HepG2 (cell line): ENCODE measurements around the gene KIAA1191. TPM values are rescaled to one million over a fixed set of nuclear protein-coding genes. Genes with fewer than 3 reads are reported as not detected.

Source experiments
- ATAC-seq: fragments of 200-7000 bp; cut with Tn5 transposase; 3 replicates; pipeline ENCODE4 v1.9.1; 2020; ENCODE audit warnings: mild to moderate bottlenecking, moderate library complexity
- BruUV-seq: library from RNA; stranded (reverse); fragments of 400-500 nt; replicated peaks from 2 replicates; lab custom pipeline; 2021; lab: Mats Ljungman, UMichigan
- CTCF ChIA-PET: fragments of 300-600 bp; formaldehyde crosslinking; extraction: SDS; loops from one replicate; lab custom pipeline; 2021; ENCODE audit warnings: low total read pairs, inconsistent platforms, low intra/inter-chr PET ratio; lab: Yijun Ruan, JAX
- POLR2A ChIA-PET: fragments of 350-600 bp; sonication (Branson Sonifier 250); formaldehyde crosslinking; loops from one replicate; lab custom pipeline; 2020; ENCODE audit warnings: antibody characterized with exemption, inconsistent platforms; lab: Yijun Ruan, JAX
- DNase-seq: peaks from one replicate; pipeline ENCODE4 v3.0.0-alpha.2; 2015; ENCODE audit warnings: low spot score
- FAIRE-seq: peaks from 3 replicates; lab custom pipeline; 2011; peaks lifted over from hg19 to GRCh38; lab: Jason Lieb, UNC
- H2AFZ ChIP-seq: one replicate; pipeline ENCODE4 v1.6.1; 2011; ENCODE audit warnings: low read length, inconsistent platforms
- H3K27ac ChIP-seq: fragments of 300-600 bp; 3 replicates; pipeline ENCODE4 v1.8.0; 2011; ENCODE audit warnings: mixed run types, mild to moderate bottlenecking, mixed read lengths, low read length, inconsistent platforms; ENCODE audit not compliant: insufficient read depth; ENCODE audit errors: extremely low read length
- H3K27me3 ChIP-seq, 2 experiments: fragments of 200-600 bp in 1 of 2; 2 replicates in 1 of 2; 3 replicates in 1 of 2; pipeline versions ENCODE4 v1.6.0 to v1.8.0; 2011; ENCODE audit warnings: low read length in 2 of 2, mild to moderate bottlenecking in 2 of 2, moderate library complexity in 2 of 2, inconsistent platforms in 1 of 2; ENCODE audit not compliant: insufficient read depth in 2 of 2, control insufficient read depth in 1 of 2
- H3K36me3 ChIP-seq, 2 experiments: fragments of 200-600 bp in 1 of 2; replicated peaks in 1 of 2; 2 replicates in 1 of 2; 3 replicates in 1 of 2; pipeline versions ENCODE4 v1.5.1 to v1.8.0; 2011; ENCODE audit warnings: low read length in 2 of 2, inconsistent platforms in 1 of 2; ENCODE audit not compliant: insufficient read depth in 2 of 2, control insufficient read depth in 1 of 2
- H3K4me1 ChIP-seq: 2 replicates; pipeline ENCODE4 v1.5.1; 2012; ENCODE audit warnings: low read length, inconsistent platforms; ENCODE audit not compliant: insufficient read depth
- H3K4me2 ChIP-seq: 2 replicates; pipeline ENCODE4 v1.6.0; 2011; ENCODE audit warnings: low read depth, low read length, inconsistent platforms
- H3K4me3 ChIP-seq, 3 experiments: fragments of 200-600 bp in 1 of 3; sonication (generic), shearing (Covaris generic) in 1 of 3; replicated peaks in 1 of 3; 2 replicates each; pipeline ENCODE4 v1.5.1; 2011 to 2016; ENCODE audit warnings: low read length in 3 of 3, inconsistent platforms in 2 of 3, low read depth in 2 of 3, mild to moderate bottlenecking in 2 of 3, control low read depth in 1 of 3, mixed read lengths in 1 of 3; ENCODE audit not compliant: insufficient read depth in 1 of 3
- H3K79me2 ChIP-seq: one replicate; pipeline ENCODE4 v1.6.1; 2011; ENCODE audit warnings: low read length, inconsistent platforms; ENCODE audit not compliant: insufficient read depth
- H3K9ac ChIP-seq: 2 replicates; pipeline ENCODE4 v1.6.0; 2011; ENCODE audit warnings: mild to moderate bottlenecking, low read depth, low read length, inconsistent platforms; ENCODE audit not compliant: insufficient read depth
- H3K9me3 ChIP-seq: 2 replicates; pipeline ENCODE4 v1.5.1; 2012; ENCODE audit warnings: mild to moderate bottlenecking, low read length
- H4K20me1 ChIP-seq: 2 replicates; pipeline ENCODE4 v1.6.0; 2011; ENCODE audit warnings: inconsistent platforms, mild to moderate bottlenecking, low read length, moderate library complexity; ENCODE audit not compliant: insufficient read depth
- CHD2 ChIP-seq: IDR thresholded peaks from 2 replicates; pipeline ENCODE4 v1.6.1; 2011; ENCODE audit warnings: low read depth, low read length, improper control_type of control experiment
- DRAP1 ChIP-seq: IDR thresholded peaks from 2 replicates; pipeline ENCODE4 v1.6.1; 2016; ENCODE audit warnings: missing genetic modification reagents, missing compliant biosample characterization
- IRX3 ChIP-seq: sonication (generic); formaldehyde crosslinking; IDR thresholded peaks from 2 replicates; pipeline ENCODE4 v1.8.1; 2023; ENCODE audit warnings: mild to moderate bottlenecking, low read depth, missing genetic modification reagents, borderline replicate concordance
- NCOA1 ChIP-seq: sonication (generic); formaldehyde crosslinking; IDR thresholded peaks from 2 replicates; pipeline ENCODE4 v1.9.0; 2021; ENCODE audit warnings: missing genetic modification reagents
- NFE2L1 ChIP-seq: sonication (generic); formaldehyde crosslinking; IDR thresholded peaks from 2 replicates; pipeline ENCODE4 v1.4.0; 2020; ENCODE audit warnings: missing genetic modification reagents, mild to moderate bottlenecking, borderline replicate concordance
- RAD21 ChIP-seq: fragments of 450-650 bp; formaldehyde crosslinking; IDR thresholded peaks from 2 replicates; pipeline ENCODE4 v1.5.0; 2020; ENCODE audit warnings: mild to moderate bottlenecking
- ZBTB43 ChIP-seq: sonication (generic); formaldehyde crosslinking; conservative IDR thresholded peaks from 2 replicates; pipeline ENCODE4 v1.4.0; 2020; ENCODE audit warnings: missing genetic modification reagents
- ZBTB8A ChIP-seq: sonication (generic); formaldehyde crosslinking; IDR thresholded peaks from 2 replicates; pipeline ENCODE4 v1.4.0; 2020; ENCODE audit warnings: mild to moderate bottlenecking, low read depth, missing genetic modification reagents, borderline replicate concordance
- ZNF260 ChIP-seq: sonication (generic); formaldehyde crosslinking; IDR thresholded peaks from 2 replicates; pipeline ENCODE4 v1.4.0; 2020; ENCODE audit warnings: missing genetic modification reagents, low read depth, mild to moderate bottlenecking, borderline replicate concordance
- ZNF292 ChIP-seq: sonication (generic); formaldehyde crosslinking; IDR thresholded peaks from 2 replicates; pipeline ENCODE4 v1.8.1; 2022; ENCODE audit warnings: mild to moderate bottlenecking, low read depth, missing genetic modification reagents, borderline replicate concordance
- ZNF782 ChIP-seq: sonication (generic); formaldehyde crosslinking; IDR thresholded peaks from 2 replicates; pipeline ENCODE4 v1.4.0; 2020; ENCODE audit warnings: missing genetic modification reagents, mild to moderate bottlenecking, borderline replicate concordance
- ZSCAN20 ChIP-seq: sonication (generic); formaldehyde crosslinking; IDR thresholded peaks from 2 replicates; pipeline ENCODE4 v1.4.0; 2020; ENCODE audit warnings: missing genetic modification reagents, mild to moderate bottlenecking, borderline replicate concordance
- WGBS: methylation state at CpG from one replicate; pipeline ENCODE4 v1.1.6; 2017; ENCODE audit warnings: low lambda C conversion rate; 5-methylcytosine and 5-hydroxymethylcytosine counted together
- in situ Hi-C: cut with HindIII; loops from 2 replicates; pipeline ENCODE4 v1.10.0; 2017; ENCODE audit warnings: low pct_unique_long_range_greater_than_20kb; ENCODE audit not compliant: extremely low pct_ligation_motif_present
- intact Hi-C: fragments of 100-400 bp; cut with micrococcal nuclease; formaldehyde crosslinking; loops from one replicate; pipeline ENCODE4 v1.10.0; 2022; ENCODE audit not compliant: unreplicated experiment
- polyA plus RNA-seq, 8 experiments: library from polyadenylated mRNA; depleted of rRNA in 3 of 8; stranded (reverse) in 7 of 8; unstranded in 1 of 8; fragments of >200 nt; fragmentation: Illumina TruSeq in 4 of 8; extraction: Trizol in 4 of 8; gene quantifications; 2 replicates each; pipeline versions ENCODE4 v1.2.1 to v1.2.3, GENCODE V29; 2011 to 2016; ENCODE audit warnings: low read depth in 4 of 8, missing spikeins in 1 of 8, mixed read lengths in 1 of 8; ENCODE audit not compliant: insufficient read depth in 1 of 8
- total RNA-seq, 5 experiments: library from RNA; depleted of rRNA; stranded (reverse); fragments of >200 nt; fragmentation: Illumina TruSeq; extraction: Trizol; gene quantifications; 2 replicates each; pipeline ENCODE4 v1.2.3, GENCODE V29; 2016; ENCODE audit warnings: low read depth in 1 of 5
- TF ChIP-seq, protein P1 (sequence below), 2 experiments: IDR thresholded peaks; 2 replicates each; pipeline ENCODE4 v1.6.1; 2011 to 2012; ENCODE audit warnings: low read length in 2 of 2, borderline replicate concordance in 1 of 2, low read depth in 1 of 2, mild to moderate bottlenecking in 1 of 2, moderate library complexity in 1 of 2
- TF ChIP-seq, protein P2 (sequence below): sonication (generic); formaldehyde crosslinking; IDR thresholded peaks from 2 replicates; pipeline ENCODE4 v1.4.0; 2020; ENCODE audit warnings: missing genetic modification reagents, mild to moderate bottlenecking, borderline replicate concordance

The KIAA1191 gene
- total and polyA plus RNA-seq, 2 of the 13 experiments (the other 11 are each of a cell fraction or from before 2014, with no cell fraction given): 63.6 to 103 TPM

- ATAC-seq (peak; percentile 28), DNase-seq (peak; percentile 31), FAIRE-seq (peak; percentile 51)
- Histone ChIP-seq H3K36me3 (peaks cover 9 to 39% of the 10 kb centered on the region in 2 experiments), H3K27me3 (no peaks in the 10 kb centered on the region; a peak in 1 of 5 replicates), H3K9me3 (no peaks in the 10 kb centered on the region), H3K4me2 (peak overlapping the region; percentile 89), H3K4me1 (peaks cover 31% of the 10 kb centered on the region), H3K9ac (peak overlapping the region; percentile 97), H2AFZ (no peak overlapping the region), H3K79me2 (peaks cover 42% of the 10 kb centered on the region), H3K4me3 (peak overlapping the region; percentile 71 to 93 (median 92)), H3K27ac (peak overlapping the region; percentile 99), H4K20me1 (peaks cover 11% of the 10 kb centered on the region; the same call in 1 of the 2 replicates)
- in situ Hi-C loops: no loop called here
- CTCF ChIA-PET: no interaction called here
- TSS peak; percentile 57 for BruUV-seq
- intact Hi-C loops: loop anchor here (1.0 kb wide), 1 partner anchor 16 kb away; no protein-coding TSS in a partner anchor
- POLR2A ChIA-PET: interaction anchor here (0.7 to 2.3 kb wide), 8 partner anchors 13 to 156 kb away, joined by 3 to 31 read pairs (median 5); partner anchors contain the start of genes KIAA1191 and RNF44
- under 1% methylated on average over 29 of the region's 29 CpGs for WGBS
- TF ChIP-seq CHD2 (no peak), ZNF260 (CRISPR knock-in tag) (no peak), ZBTB43 (CRISPR knock-in tag) (no peak), RAD21 (CRISPR knock-in tag) (peak; percentile 57), NFE2L1 (no peak), NCOA1 (CRISPR knock-in tag) (0 out of 2 replicates have a peak, but pooled peaks have one; percentile 76), ZBTB8A (CRISPR knock-in tag) (0 out of 2 replicates have a peak, but pooled peaks have one; percentile 83), DRAP1 (CRISPR knock-in tag) (no peak), ZSCAN20 (CRISPR knock-in tag) (0 out of 2 replicates have a peak, but pooled peaks have one; percentile 34), ZNF782 (CRISPR knock-in tag) (peak; percentile 92; the same call in 1 of the 2 replicates), IRX3 (CRISPR knock-in tag) (0 out of 2 replicates have a peak, but pooled peaks have one; percentile 17), ZNF292 (CRISPR knock-in tag) (peak; percentile 22; the same call in 1 of the 2 replicates)
- TF ChIP-seq, protein P1, sequence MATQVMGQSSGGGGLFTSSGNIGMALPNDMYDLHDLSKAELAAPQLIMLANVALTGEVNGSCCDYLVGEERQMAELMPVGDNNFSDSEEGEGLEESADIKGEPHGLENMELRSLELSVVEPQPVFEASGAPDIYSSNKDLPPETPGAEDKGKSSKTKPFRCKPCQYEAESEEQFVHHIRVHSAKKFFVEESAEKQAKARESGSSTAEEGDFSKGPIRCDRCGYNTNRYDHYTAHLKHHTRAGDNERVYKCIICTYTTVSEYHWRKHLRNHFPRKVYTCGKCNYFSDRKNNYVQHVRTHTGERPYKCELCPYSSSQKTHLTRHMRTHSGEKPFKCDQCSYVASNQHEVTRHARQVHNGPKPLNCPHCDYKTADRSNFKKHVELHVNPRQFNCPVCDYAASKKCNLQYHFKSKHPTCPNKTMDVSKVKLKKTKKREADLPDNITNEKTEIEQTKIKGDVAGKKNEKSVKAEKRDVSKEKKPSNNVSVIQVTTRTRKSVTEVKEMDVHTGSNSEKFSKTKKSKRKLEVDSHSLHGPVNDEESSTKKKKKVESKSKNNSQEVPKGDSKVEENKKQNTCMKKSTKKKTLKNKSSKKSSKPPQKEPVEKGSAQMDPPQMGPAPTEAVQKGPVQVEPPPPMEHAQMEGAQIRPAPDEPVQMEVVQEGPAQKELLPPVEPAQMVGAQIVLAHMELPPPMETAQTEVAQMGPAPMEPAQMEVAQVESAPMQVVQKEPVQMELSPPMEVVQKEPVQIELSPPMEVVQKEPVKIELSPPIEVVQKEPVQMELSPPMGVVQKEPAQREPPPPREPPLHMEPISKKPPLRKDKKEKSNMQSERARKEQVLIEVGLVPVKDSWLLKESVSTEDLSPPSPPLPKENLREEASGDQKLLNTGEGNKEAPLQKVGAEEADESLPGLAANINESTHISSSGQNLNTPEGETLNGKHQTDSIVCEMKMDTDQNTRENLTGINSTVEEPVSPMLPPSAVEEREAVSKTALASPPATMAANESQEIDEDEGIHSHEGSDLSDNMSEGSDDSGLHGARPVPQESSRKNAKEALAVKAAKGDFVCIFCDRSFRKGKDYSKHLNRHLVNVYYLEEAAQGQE (IDR thresholded peaks at IDR 0.05; ENCODE audit: borderline replicate concordance in 1 of 2, low read depth in 1 of 2, low read length in 2 of 2): no peak
- TF ChIP-seq, protein P2, sequence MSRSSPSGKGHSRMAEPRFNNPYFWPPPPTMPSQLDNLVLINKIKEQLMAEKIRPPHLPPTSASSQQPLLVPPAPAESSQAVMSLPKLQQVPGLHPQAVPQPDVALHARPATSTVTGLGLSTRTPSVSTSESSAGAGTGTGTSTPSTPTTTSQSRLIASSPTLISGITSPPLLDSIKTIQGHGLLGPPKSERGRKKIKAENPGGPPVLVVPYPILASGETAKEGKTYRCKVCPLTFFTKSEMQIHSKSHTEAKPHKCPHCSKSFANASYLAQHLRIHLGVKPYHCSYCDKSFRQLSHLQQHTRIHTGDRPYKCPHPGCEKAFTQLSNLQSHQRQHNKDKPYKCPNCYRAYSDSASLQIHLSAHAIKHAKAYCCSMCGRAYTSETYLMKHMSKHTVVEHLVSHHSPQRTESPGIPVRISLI (CRISPR knock-in tag): 0 out of 2 replicates have a peak, but pooled peaks have one; percentile 6
Observed at GRCh38 chr5:176388003-176388443, 26.5 kb upstream of the KIAA1191 start.
